ENCODE data around the gene MAP2K6.

The MAP2K6 gene

DNA sequence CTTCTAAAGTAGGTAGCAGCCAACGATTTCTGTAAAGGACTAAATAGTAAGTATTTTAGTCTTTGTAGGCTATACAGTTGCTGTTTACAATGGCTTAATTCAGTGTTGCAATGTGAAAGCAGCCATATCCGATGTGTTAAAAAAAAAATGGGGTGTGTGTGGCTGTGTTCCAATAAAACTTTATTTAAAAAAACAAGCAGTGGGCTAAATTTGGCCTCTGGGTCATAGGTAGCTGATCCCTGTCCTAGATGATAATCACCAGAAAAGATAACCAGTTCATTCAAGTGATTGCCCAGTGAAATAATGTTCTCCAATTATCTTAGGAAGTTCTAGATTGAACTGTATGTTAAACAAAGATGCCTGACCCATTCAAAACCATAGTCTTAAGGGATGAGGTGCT is 124.3 kb downstream of the MAP2K6 start:
- TF ChIP-seq, protein P1, sequence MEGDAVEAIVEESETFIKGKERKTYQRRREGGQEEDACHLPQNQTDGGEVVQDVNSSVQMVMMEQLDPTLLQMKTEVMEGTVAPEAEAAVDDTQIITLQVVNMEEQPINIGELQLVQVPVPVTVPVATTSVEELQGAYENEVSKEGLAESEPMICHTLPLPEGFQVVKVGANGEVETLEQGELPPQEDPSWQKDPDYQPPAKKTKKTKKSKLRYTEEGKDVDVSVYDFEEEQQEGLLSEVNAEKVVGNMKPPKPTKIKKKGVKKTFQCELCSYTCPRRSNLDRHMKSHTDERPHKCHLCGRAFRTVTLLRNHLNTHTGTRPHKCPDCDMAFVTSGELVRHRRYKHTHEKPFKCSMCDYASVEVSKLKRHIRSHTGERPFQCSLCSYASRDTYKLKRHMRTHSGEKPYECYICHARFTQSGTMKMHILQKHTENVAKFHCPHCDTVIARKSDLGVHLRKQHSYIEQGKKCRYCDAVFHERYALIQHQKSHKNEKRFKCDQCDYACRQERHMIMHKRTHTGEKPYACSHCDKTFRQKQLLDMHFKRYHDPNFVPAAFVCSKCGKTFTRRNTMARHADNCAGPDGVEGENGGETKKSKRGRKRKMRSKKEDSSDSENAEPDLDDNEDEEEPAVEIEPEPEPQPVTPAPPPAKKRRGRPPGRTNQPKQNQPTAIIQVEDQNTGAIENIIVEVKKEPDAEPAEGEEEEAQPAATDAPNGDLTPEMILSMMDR (conservative IDR thresholded peaks at IDR 0.05) = no peak
- no peak for TF ChIP-seq ZFX (IDR thresholded peaks at IDR 0.05)
- H3K27ac ChIP-seq = no peak overlapping the region

DNA sequence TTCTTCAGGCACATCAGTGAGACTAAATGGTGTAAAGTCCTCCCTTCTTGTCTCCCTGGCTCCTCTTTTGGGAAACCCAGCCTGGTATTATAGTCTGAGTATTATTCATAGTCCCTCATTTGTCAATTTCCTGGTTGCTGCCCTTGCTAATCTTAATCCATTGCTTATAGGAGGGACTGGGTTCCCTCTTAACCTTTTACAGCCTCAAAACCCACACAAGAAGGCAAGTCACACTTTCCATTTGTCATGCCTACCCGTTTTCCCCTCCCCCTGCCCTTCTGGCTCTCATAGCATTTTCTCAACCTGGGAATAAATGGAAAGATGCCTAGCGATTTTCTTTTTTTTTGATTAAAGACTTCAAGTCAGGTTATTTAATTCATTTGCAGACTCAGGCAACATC is 124.8 kb downstream of the MAP2K6 start:
- no peak overlapping the region for H3K27ac ChIP-seq
- TF ChIP-seq, protein P1 (conservative IDR thresholded peaks at IDR 0.05) = no peak
- no peak for TF ChIP-seq ZFX (IDR thresholded peaks at IDR 0.05)

DNA sequence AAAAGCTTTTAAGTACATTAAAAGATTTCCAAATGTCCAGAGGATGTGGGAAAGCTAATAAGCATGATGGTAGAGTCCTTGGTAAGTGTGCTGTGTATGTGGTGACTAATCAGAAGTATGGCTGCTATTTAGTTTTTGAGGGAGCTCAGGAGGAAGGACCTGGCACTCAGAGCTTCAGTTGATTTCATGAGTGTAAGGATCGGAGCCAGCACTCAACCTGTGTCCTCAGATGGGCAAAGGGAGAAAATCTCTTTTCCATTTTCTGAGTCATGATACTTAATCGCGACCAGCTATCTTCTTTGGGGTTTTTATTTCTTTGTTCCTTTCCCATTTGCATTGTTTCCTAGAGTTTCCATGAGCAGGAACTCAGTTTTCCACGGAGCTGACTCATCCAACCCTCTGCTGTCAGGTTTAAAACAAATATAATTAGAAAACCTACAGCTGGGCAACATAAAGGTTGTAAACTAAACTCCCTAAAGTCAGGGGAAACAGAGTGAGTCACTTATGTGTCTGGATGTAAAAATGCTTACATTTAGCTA is 125.4 kb downstream of the MAP2K6 start:
- no peak overlapping the region for H3K27ac ChIP-seq
- TF ChIP-seq ZFX (IDR thresholded peaks at IDR 0.05) = no peak
- TF ChIP-seq, protein P1 (conservative IDR thresholded peaks at IDR 0.05) = no peak

DNA sequence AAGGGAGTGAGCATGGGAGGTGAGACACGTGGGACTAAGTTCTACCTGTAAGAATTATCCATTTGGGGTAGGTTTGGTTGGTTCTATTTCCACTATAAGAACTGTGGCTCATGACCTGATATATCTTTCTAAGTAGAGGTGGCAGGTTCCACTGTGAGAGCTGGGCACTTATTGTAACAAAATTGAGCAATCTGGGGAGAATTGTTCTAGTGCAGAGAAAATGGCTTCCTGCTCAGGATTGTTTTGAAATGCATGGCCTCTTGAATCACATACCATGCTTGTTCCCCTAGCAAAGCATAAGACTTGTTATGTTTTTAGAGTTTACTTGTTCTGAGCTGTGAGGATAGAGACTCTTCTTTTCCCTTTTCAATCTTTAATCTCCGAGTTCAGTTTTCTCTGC is 125.9 kb downstream of the MAP2K6 start:
- no peak overlapping the region for H3K27ac ChIP-seq
- TF ChIP-seq ZFX (IDR thresholded peaks at IDR 0.05) = no peak
- TF ChIP-seq, protein P1 (conservative IDR thresholded peaks at IDR 0.05) = no peak

DNA sequence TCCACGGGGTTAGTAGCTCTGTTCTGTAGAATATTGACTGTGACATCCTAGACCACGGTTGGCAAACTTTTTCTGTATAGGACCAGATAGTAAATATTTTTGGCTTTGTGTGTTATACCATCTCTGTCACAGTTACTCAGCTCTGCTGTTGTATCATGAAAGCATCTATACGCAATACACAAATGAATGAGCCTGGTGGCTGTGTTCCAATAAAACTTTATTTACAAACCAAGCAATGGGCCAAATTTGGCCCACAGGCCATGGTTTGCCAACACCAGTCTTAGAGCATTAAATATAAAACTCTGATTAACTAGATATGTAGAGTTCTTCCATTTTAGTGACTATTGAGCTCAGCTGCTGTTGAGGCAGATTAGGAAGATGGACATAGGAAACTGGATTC is 132.7 kb downstream of the MAP2K6 start:
- TF ChIP-seq, protein P1 (conservative IDR thresholded peaks at IDR 0.05) = no peak
- TF ChIP-seq ZFX (IDR thresholded peaks at IDR 0.05) = no peak

DNA sequence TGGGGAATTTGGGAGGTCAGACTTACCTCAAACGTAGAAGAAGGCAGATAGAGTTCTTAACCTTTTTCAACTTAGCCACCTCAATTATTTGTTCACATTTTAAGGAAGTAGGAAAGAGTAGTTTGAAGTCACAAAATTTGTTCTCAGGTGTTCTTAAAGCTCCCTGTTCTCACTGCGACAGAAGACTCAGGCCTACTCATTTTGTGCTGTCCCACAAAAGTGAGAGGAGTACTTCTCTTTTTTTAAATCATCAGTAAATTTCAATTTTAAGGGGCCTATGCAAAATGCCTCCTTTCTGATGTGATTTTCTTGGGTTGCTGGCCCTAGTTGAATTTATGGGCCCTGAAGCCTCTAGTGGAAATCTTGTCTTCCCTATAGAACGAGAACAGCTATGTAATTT is 133.4 kb downstream of the MAP2K6 start:
- TF ChIP-seq ZFX (IDR thresholded peaks at IDR 0.05) = no peak
- TF ChIP-seq, protein P1 (conservative IDR thresholded peaks at IDR 0.05) = no peak
- no peak overlapping the region for H3K27ac ChIP-seq

More for the DNA sequence above, 132.7 kb downstream of the MAP2K6 start:
- no peak overlapping the region for H3K27ac ChIP-seq

DNA sequence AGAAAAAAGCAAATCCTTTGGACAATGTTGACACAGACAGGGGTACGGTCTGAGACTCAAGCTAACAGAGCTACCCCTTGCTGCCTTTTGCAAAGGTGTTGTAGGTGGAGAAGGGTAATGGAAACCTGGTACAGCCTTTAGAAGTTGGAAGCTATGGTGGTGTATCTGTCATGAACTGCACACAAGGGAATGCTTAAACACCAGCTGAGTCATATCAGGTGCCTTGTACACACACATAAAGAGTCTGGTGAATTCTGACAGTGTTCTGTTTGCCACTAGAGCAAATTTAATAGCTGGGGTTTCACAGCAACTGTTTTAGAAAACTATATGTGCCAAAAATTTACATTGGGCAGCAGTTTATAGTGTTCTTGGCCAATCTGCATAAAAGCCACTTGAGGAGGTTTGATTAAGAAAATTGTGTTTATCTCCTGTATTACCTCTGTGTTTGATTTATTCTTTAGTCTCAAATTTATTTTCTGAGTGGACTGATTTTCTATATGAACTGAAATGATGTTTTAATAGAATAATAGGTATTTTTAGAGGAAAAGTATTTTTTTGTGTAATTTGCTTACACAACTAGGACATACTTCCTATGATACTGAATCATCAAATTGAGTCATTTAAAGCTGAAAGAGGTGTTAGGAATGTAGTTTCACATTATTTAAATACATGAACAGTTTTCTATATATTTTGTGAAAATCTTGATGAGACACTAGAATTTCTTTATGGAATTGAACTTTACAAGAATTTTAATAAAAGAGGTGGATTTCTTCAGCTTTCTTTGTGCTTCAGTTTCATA is 136.9 kb downstream of the MAP2K6 start:
- TF ChIP-seq, protein P1 (conservative IDR thresholded peaks at IDR 0.05) = no peak
- TF ChIP-seq ZFX (IDR thresholded peaks at IDR 0.05) = no peak
- H3K27ac ChIP-seq = no peak overlapping the region

Data from C4-2B (cell line).